GM12878 (cell line): Measurements from ENCODE around the gene ZBTB49. TPM values are rescaled to one million over a fixed set of nuclear protein-coding genes. Genes with fewer than 3 reads are reported as not detected.

ENCODE experiments used
- CBX3 ChIP-seq: fragments of 200-600 bp; sonication (generic); IDR thresholded peaks from 2 replicates; pipeline ENCODE4 v1.6.1; 2016; ENCODE audit warnings: low read depth, borderline replicate concordance
- CHD2 ChIP-seq: IDR thresholded peaks from 2 replicates; pipeline ENCODE4 v1.6.1; 2011; ENCODE audit warnings: low read depth, low read length, improper control_type of control experiment, borderline replicate concordance
- E2F8 ChIP-seq: fragments of 450-650 bp; IDR thresholded peaks from 2 replicates; pipeline ENCODE4 v1.6.1; 2018; ENCODE audit warnings: mild to moderate bottlenecking, low read depth, moderate library complexity; ENCODE audit not compliant: partially characterized antibody
- IRF4 ChIP-seq: IDR thresholded peaks from 2 replicates; pipeline ENCODE4 v1.6.1; 2011; ENCODE audit warnings: low read depth, low read length
- LARP7 ChIP-seq: fragments of 450-650 bp; IDR thresholded peaks from 2 replicates; pipeline ENCODE4 v1.6.1; 2017; ENCODE audit warnings: mild to moderate bottlenecking
- MTA3 ChIP-seq: IDR thresholded peaks from 2 replicates; pipeline ENCODE4 v1.6.1; 2012; ENCODE audit warnings: low read length, inconsistent platforms, borderline replicate concordance
- NFIC ChIP-seq: IDR thresholded peaks from 2 replicates; pipeline ENCODE4 v1.6.1; 2012; ENCODE audit warnings: low read depth, mild to moderate bottlenecking, inconsistent platforms, low read length, moderate library complexity
- RAD21 ChIP-seq: IDR thresholded peaks from 2 replicates; pipeline ENCODE4 v1.6.1; 2011; ENCODE audit warnings: mild to moderate bottlenecking, low read depth, low read length, moderate library complexity; ENCODE audit not compliant: insufficient read depth
- SIX5 ChIP-seq: IDR thresholded peaks from 2 replicates; pipeline ENCODE4 v1.6.1; 2011; ENCODE audit warnings: mild to moderate bottlenecking, low read depth, low read length, moderate library complexity; ENCODE audit not compliant: severe bottlenecking
- STAT3 ChIP-seq: IDR thresholded peaks from 2 replicates; pipeline ENCODE4 v1.6.1; 2011; ENCODE audit warnings: low read depth, low read length, improper control_type of control experiment
- SUPT20H ChIP-seq: IDR thresholded peaks from 2 replicates; pipeline ENCODE4 v1.6.1; 2011; ENCODE audit warnings: low read depth, mild to moderate bottlenecking, low read length, moderate library complexity, borderline replicate concordance; ENCODE audit not compliant: control insufficient read depth
- ZBTB11 ChIP-seq: fragments of 450-650 bp; formaldehyde crosslinking; IDR thresholded peaks from 2 replicates; pipeline ENCODE4 v1.5.0; 2022; ENCODE audit warnings: mild to moderate bottlenecking, missing genetic modification characterization
- polyA plus RNA-seq, 11 experiments: library from polyadenylated mRNA; depleted of rRNA in 4 of 11; unstranded in 6 of 11; stranded (reverse) in 5 of 11; fragments of >200 nt; fragmentation: Nextera tagmentation in 4 of 11; fragmentation: Illumina TruSeq in 1 of 11; extraction: Ambion mirVana in 4 of 11; extraction: Trizol in 1 of 11; gene quantifications; 1 replicate in 1 of 11; 2 replicates in 10 of 11; pipeline versions ENCODE4 v1.2.1 to v1.2.3, GENCODE V29; 2011 to 2016; ENCODE audit warnings: inconsistent platforms in 2 of 11, missing spikeins in 2 of 11, low read depth in 1 of 11
- total RNA-seq, 4 experiments: library from RNA; depleted of rRNA in 3 of 4; stranded (reverse); fragments of >200 nt in 3 of 4; fragmentation: Illumina TruSeq in 1 of 4; extraction: Trizol in 1 of 4; gene quantifications; 2 replicates each; pipeline versions ENCODE4 v1.2.1 to v1.2.3, GENCODE V29; 2013 to 2021
- TF ChIP-seq, protein P1 (sequence below): fragments of 450-650 bp; IDR thresholded peaks from 2 replicates; pipeline ENCODE4 v1.6.1; 2017; ENCODE audit warnings: mild to moderate bottlenecking, moderate library complexity
- TF ChIP-seq, protein P2 (sequence below): fragments of 450-650 bp; IDR thresholded peaks from 2 replicates; pipeline ENCODE4 v1.6.1; 2017; ENCODE audit warnings: antibody characterized with exemption, mild to moderate bottlenecking, moderate library complexity

Gene ZBTB49
- total and polyA plus RNA-seq, 10 of the 15 experiments (the other 5 are each of a cell fraction or from before 2014, with no cell fraction given): 0.37 to 4.8 (median 4.1) TPM

GRCh38 chr4:4289941-4290850 lies at the start of gene ZBTB49, which contains the start of gene LYAR (continued):
- TF ChIP-seq E2F8: no peak
- TF ChIP-seq ZBTB11: no peak
- TF ChIP-seq SIX5: no peak
- no peak for TF ChIP-seq MTA3
- 0 out of 2 replicates have a peak, but pooled peaks have one; percentile 54 for TF ChIP-seq LARP7
- TF ChIP-seq, protein P1, sequence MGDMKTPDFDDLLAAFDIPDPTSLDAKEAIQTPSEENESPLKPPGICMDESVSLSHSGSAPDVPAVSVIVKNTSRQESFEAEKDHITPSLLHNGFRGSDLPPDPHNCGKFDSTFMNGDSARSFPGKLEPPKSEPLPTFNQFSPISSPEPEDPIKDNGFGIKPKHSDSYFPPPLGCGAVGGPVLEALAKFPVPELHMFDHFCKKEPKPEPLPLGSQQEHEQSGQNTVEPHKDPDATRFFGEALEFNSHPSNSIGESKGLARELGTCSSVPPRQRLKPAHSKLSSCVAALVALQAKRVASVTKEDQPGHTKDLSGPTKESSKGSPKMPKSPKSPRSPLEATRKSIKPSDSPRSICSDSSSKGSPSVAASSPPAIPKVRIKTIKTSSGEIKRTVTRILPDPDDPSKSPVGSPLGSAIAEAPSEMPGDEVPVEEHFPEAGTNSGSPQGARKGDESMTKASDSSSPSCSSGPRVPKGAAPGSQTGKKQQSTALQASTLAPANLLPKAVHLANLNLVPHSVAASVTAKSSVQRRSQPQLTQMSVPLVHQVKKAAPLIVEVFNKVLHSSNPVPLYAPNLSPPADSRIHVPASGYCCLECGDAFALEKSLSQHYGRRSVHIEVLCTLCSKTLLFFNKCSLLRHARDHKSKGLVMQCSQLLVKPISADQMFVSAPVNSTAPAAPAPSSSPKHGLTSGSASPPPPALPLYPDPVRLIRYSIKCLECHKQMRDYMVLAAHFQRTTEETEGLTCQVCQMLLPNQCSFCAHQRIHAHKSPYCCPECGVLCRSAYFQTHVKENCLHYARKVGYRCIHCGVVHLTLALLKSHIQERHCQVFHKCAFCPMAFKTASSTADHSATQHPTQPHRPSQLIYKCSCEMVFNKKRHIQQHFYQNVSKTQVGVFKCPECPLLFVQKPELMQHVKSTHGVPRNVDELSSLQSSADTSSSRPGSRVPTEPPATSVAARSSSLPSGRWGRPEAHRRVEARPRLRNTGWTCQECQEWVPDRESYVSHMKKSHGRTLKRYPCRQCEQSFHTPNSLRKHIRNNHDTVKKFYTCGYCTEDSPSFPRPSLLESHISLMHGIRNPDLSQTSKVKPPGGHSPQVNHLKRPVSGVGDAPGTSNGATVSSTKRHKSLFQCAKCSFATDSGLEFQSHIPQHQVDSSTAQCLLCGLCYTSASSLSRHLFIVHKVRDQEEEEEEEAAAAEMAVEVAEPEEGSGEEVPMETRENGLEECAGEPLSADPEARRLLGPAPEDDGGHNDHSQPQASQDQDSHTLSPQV: no peak
- no peak for TF ChIP-seq IRF4
- no peak for TF ChIP-seq SUPT20H
- no peak for TF ChIP-seq STAT3
- TF ChIP-seq CBX3: no peak
- TF ChIP-seq, protein P2, sequence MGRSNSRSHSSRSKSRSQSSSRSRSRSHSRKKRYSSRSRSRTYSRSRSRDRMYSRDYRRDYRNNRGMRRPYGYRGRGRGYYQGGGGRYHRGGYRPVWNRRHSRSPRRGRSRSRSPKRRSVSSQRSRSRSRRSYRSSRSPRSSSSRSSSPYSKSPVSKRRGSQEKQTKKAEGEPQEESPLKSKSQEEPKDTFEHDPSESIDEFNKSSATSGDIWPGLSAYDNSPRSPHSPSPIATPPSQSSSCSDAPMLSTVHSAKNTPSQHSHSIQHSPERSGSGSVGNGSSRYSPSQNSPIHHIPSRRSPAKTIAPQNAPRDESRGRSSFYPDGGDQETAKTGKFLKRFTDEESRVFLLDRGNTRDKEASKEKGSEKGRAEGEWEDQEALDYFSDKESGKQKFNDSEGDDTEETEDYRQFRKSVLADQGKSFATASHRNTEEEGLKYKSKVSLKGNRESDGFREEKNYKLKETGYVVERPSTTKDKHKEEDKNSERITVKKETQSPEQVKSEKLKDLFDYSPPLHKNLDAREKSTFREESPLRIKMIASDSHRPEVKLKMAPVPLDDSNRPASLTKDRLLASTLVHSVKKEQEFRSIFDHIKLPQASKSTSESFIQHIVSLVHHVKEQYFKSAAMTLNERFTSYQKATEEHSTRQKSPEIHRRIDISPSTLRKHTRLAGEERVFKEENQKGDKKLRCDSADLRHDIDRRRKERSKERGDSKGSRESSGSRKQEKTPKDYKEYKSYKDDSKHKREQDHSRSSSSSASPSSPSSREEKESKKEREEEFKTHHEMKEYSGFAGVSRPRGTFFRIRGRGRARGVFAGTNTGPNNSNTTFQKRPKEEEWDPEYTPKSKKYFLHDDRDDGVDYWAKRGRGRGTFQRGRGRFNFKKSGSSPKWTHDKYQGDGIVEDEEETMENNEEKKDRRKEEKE: no peak
- peak; percentile 52; the same call in 1 of the 2 replicates for TF ChIP-seq CHD2
- no peak for TF ChIP-seq RAD21
- TF ChIP-seq NFIC: no peak
